Natural killer cell (primary cell): ENCODE measurements around the gene EGFLAM. TPM values are rescaled to one million over a fixed set of nuclear protein-coding genes. Genes with fewer than 3 reads are reported as not detected.

Source experiments
- ATAC-seq, 3 donors: fragments of 150-1000 bp in 2 of 3; fragments of 200-7000 bp in 1 of 3; cut with Tn5 transposase; 1 replicate in 1 of 3; 2 replicates in 2 of 3; pipeline ENCODE4 v1.10.0; 2021; ENCODE audit warnings: mild to moderate bottlenecking in 2 of 3, moderate library complexity in 2 of 3
- DNase-seq, 2 donors: peaks; one replicate each; pipeline versions ENCODE4 v3.0.0 to v3.0.0-alpha.2; 2013 to 2021; ENCODE audit warnings: mixed read lengths in 1 of 2
- H3K27ac ChIP-seq: one replicate; pipeline ENCODE4 v1.5.1; 2013; ENCODE audit warnings: mild to moderate bottlenecking, low read length
- H3K27me3 ChIP-seq: one replicate; pipeline ENCODE4 v1.6.1; 2013; ENCODE audit warnings: low read length; ENCODE audit not compliant: control insufficient read depth, insufficient read depth
- H3K36me3 ChIP-seq: one replicate; pipeline ENCODE4 v1.6.1; 2013; ENCODE audit warnings: low read length; ENCODE audit not compliant: control insufficient read depth, insufficient read depth
- H3K4me1 ChIP-seq: one replicate; pipeline ENCODE4 v1.6.1; 2013; ENCODE audit warnings: low read length; ENCODE audit not compliant: control insufficient read depth, insufficient read depth
- H3K4me3 ChIP-seq: one replicate; pipeline ENCODE4 v1.5.1; 2013; ENCODE audit warnings: low read length
- H3K9me3 ChIP-seq: one replicate; pipeline ENCODE4 v1.6.1; 2013; ENCODE audit warnings: low read length; ENCODE audit not compliant: control insufficient read depth, insufficient read depth
- H3K27ac Mint-ChIP-seq, 2 donors: one replicate each; pipeline ENCODE4 v1.8.0; 2022; ENCODE audit warnings: mild to moderate bottlenecking in 2 of 2, mixed read lengths in 2 of 2, moderate library complexity in 1 of 2
- H3K27me3 Mint-ChIP-seq, 2 donors: one replicate each; pipeline ENCODE4 v1.8.0; 2022; ENCODE audit warnings: low read depth in 2 of 2, mixed read lengths in 2 of 2
- H3K36me3 Mint-ChIP-seq: one replicate; pipeline ENCODE4 v1.8.0; 2022; ENCODE audit warnings: mixed read lengths
- H3K4me1 Mint-ChIP-seq, 2 donors: one replicate each; pipeline ENCODE4 v1.8.0; 2022; ENCODE audit warnings: mixed read lengths in 2 of 2
- H3K4me3 Mint-ChIP-seq: one replicate; pipeline ENCODE4 v1.8.0; 2022; ENCODE audit warnings: mild to moderate bottlenecking, moderate library complexity, mixed read lengths
- H3K9me3 Mint-ChIP-seq, 2 donors: one replicate each; pipeline ENCODE4 v1.8.0; 2022; ENCODE audit warnings: mixed read lengths in 2 of 2
- WGBS: methylation state at CpG from one replicate; pipeline ENCODE4 v1.1.7; 2013; ENCODE audit warnings: missing lambda C conversion rate; ENCODE audit not compliant: insufficient coverage; 5-methylcytosine and 5-hydroxymethylcytosine counted together
- intact Hi-C: fragments of 100-400 bp; cut with micrococcal nuclease; formaldehyde crosslinking; loops from one replicate; pipeline ENCODE4 v1.14.2; 2022
- total RNA-seq, 4 donors: library from RNA; stranded (reverse); fragments of 120-200 nt in 1 of 4; gene quantifications; one replicate each; pipeline versions ENCODE4 v1.2.3 to v1.2.4, GENCODE V29; 2013 to 2022
- TF ChIP-seq, protein P1 (sequence below): fragments of 200-600 bp; IDR thresholded peaks from one replicate; pipeline ENCODE4 v1.8.0; 2022; ENCODE audit warnings: antibody characterized with exemption

EGFLAM gene
- total RNA-seq, 3 donors from 2014 or later (not counting 1 experiment from before 2014, with no cell fraction given), result not detected

DNA sequence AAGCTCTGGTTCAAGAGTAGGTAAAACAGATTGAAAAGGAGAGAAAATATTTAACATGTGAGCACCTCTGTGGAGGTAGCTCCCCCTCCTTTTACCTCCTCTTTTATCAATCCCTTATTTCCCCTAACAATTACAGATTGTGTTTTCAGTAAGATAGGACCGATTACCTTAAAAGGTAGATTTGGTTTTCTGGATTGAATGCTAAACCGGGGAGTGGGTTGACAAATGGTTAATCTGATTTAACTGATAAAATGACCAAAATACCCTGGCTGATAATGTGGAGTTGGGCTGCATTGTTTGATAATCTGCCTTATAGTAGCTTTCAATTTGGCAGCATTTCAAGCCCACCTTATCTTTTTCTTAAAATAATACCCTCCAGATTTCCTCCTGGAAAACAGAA, 83.9 kb downstream of the EGFLAM start:
- Mint-ChIP-seq H3K27me3 (peaks cover 3 to 17% of the 10 kb centered on the region in 2 donors), H3K36me3 (no peaks in the 10 kb centered on the region), H3K27ac (no peak overlapping the region), H3K4me1 (no peaks in the 10 kb centered on the region), H3K9me3 (no peaks in the 10 kb centered on the region), H3K4me3 (no peak overlapping the region)
- intact Hi-C loops, result no loop called here
- Histone ChIP-seq H3K36me3 (no peaks in the 10 kb centered on the region), H3K27me3 (no peaks in the 10 kb centered on the region), H3K4me1 (no peaks in the 10 kb centered on the region), H3K4me3 (no peak overlapping the region), H3K27ac (no peak overlapping the region), H3K9me3 (no peaks in the 10 kb centered on the region)
- ATAC-seq (no peak), DNase-seq (no peak)
- TF ChIP-seq, protein P1, sequence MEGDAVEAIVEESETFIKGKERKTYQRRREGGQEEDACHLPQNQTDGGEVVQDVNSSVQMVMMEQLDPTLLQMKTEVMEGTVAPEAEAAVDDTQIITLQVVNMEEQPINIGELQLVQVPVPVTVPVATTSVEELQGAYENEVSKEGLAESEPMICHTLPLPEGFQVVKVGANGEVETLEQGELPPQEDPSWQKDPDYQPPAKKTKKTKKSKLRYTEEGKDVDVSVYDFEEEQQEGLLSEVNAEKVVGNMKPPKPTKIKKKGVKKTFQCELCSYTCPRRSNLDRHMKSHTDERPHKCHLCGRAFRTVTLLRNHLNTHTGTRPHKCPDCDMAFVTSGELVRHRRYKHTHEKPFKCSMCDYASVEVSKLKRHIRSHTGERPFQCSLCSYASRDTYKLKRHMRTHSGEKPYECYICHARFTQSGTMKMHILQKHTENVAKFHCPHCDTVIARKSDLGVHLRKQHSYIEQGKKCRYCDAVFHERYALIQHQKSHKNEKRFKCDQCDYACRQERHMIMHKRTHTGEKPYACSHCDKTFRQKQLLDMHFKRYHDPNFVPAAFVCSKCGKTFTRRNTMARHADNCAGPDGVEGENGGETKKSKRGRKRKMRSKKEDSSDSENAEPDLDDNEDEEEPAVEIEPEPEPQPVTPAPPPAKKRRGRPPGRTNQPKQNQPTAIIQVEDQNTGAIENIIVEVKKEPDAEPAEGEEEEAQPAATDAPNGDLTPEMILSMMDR, result no peak
- 77% methylated on average over 2 of the region's 2 CpGs for WGBS

DNA sequence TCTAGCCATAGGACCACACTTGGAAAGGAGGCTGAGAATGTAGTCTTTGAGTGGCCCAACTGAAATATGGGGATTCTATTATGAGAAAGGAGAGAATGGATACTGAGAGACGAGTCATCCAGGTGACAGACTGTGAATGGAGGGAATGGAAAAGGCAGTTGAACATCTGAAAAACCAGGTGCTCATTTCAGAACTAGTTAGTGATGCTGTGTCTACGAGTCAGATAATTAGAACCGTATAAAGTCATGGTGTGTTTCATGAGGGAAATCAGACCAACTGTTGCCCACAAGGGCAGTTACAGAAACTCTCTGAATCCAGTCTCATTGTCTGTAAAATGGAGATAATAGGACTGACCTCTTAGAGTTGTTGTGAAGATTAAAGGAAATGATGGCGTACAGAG, 86.5 kb downstream of the EGFLAM start:
- no peak overlapping the region for H3K27ac Mint-ChIP-seq
- H3K27me3 ChIP-seq, result no peaks in the 10 kb centered on the region
- DNase-seq, result no peak
- no peak overlapping the region for H3K4me3 Mint-ChIP-seq
- H3K36me3 Mint-ChIP-seq, result no peaks in the 10 kb centered on the region
- no peak overlapping the region for H3K4me3 ChIP-seq
- WGBS, result 72% methylated on average over 3 of the region's 4 CpGs
- intact Hi-C loops, result no loop called here
- H3K4me1 Mint-ChIP-seq, result no peaks in the 10 kb centered on the region
- H3K4me1 ChIP-seq, result no peaks in the 10 kb centered on the region
- peaks cover 0 to 8% of the 10 kb centered on the region in 2 donors for H3K27me3 Mint-ChIP-seq
- TF ChIP-seq, protein P1, result no peak
- no peak overlapping the region for H3K27ac ChIP-seq
- H3K9me3 ChIP-seq, result no peaks in the 10 kb centered on the region
- H3K9me3 Mint-ChIP-seq, result peaks cover 2% of the 10 kb centered on the region in 2 donors
- H3K36me3 ChIP-seq, result no peaks in the 10 kb centered on the region
- ATAC-seq, result no peak

GRCh38 chr5:38346593-38346992, 88.2 kb downstream of the EGFLAM start:
- no peak overlapping the region for H3K27ac Mint-ChIP-seq
- Histone ChIP-seq H3K4me1 (no peaks in the 10 kb centered on the region), H3K9me3 (no peaks in the 10 kb centered on the region), H3K36me3 (no peaks in the 10 kb centered on the region), H3K27me3 (no peaks in the 10 kb centered on the region), H3K4me3 (no peak overlapping the region), H3K27ac (no peak overlapping the region)
- H3K9me3 Mint-ChIP-seq, result peaks cover 2% of the 10 kb centered on the region in 2 donors
- peaks cover 0 to 3% of the 10 kb centered on the region in 2 donors for H3K27me3 Mint-ChIP-seq
- intact Hi-C loops, result no loop called here
- no peaks in the 10 kb centered on the region for H3K4me1 Mint-ChIP-seq
- DNase-seq (no peak), ATAC-seq (no peak)
- WGBS, result 89% methylated on average over 2 of the region's 2 CpGs
- no peak overlapping the region for H3K4me3 Mint-ChIP-seq
- TF ChIP-seq, protein P1, result no peak
- no peaks in the 10 kb centered on the region for H3K36me3 Mint-ChIP-seq

- Histone ChIP-seq H3K9me3 (no peaks in the 10 kb centered on the region), H3K27me3 (no peaks in the 10 kb centered on the region), H3K27ac (no peak overlapping the region), H3K4me3 (no peak overlapping the region), H3K36me3 (no peaks in the 10 kb centered on the region), H3K4me1 (no peaks in the 10 kb centered on the region)
- Mint-ChIP-seq H3K27me3 (no peaks in the 10 kb centered on the region), H3K9me3 (peaks cover 2% of the 10 kb centered on the region in 2 donors), H3K27ac (no peak overlapping the region), H3K4me3 (no peak overlapping the region), H3K36me3 (no peaks in the 10 kb centered on the region), H3K4me1 (no peaks in the 10 kb centered on the region)
- TF ChIP-seq, protein P1, result no peak
- intact Hi-C loops, result no loop called here
- WGBS, result 92% methylated on average over 6 of the region's 6 CpGs
- no peak for ATAC-seq
- DNase-seq, result no peak
These were observed 88.8 kb downstream of the EGFLAM start for GRCh38 chr5:38347040-38347763.
